Naive thymus-derived CD8-positive, alpha-beta T cell (primary cell): ENCODE results near the gene HADHB. TPM values are rescaled to one million over a fixed set of nuclear protein-coding genes. Genes with fewer than 3 reads are reported as not detected.

Source experiments
- ATAC-seq, 2 donors: fragments of 150-1000 bp; cut with Tn5 transposase in 1 of 2; sonication (Bioruptor Pico), chemical (Tn5 transposase) in 1 of 2; 1 replicate in 1 of 2; 2 replicates in 1 of 2; pipeline ENCODE4 v1.10.0; 2021; ENCODE audit warnings: mild to moderate bottlenecking in 2 of 2, moderate library complexity in 2 of 2
- POLR2A ChIA-PET: fragments of 350-600 bp; sonication (Branson Sonifier 250); formaldehyde crosslinking; loops from one replicate; lab custom pipeline; 2021; ENCODE audit warnings: antibody characterized with exemption; lab: Charles Lee
- DNase-seq, 10 donors: peaks; one replicate each; pipeline versions ENCODE4 v3.0.0 to v3.0.0-alpha.2; 2020 to 2022
- H3K27ac Mint-ChIP-seq, 10 donors: one replicate each; pipeline ENCODE4 v1.8.0; 2020 to 2022; ENCODE audit warnings: mild to moderate bottlenecking in 10 of 10, mixed read lengths in 10 of 10, moderate library complexity in 4 of 10, inconsistent platforms in 1 of 10
- H3K27me3 Mint-ChIP-seq, 5 donors: one replicate each; pipeline ENCODE4 v1.8.0; 2021 to 2022; ENCODE audit warnings: mixed read lengths in 5 of 5
- H3K36me3 Mint-ChIP-seq, 3 donors: one replicate each; pipeline ENCODE4 v1.8.0; 2020 to 2022; ENCODE audit warnings: mixed read lengths in 3 of 3, mild to moderate bottlenecking in 2 of 3, inconsistent platforms in 1 of 3
- H3K4me1 Mint-ChIP-seq, 4 donors: one replicate each; pipeline ENCODE4 v1.8.0; 2021 to 2022; ENCODE audit warnings: mixed read lengths in 4 of 4
- H3K4me3 Mint-ChIP-seq, 10 donors: one replicate each; pipeline ENCODE4 v1.8.0; 2020 to 2022; ENCODE audit warnings: mild to moderate bottlenecking in 10 of 10, mixed read lengths in 10 of 10, moderate library complexity in 6 of 10, inconsistent platforms in 1 of 10
- H3K9me3 Mint-ChIP-seq, 9 donors: one replicate each; pipeline ENCODE4 v1.8.0; 2020 to 2022; ENCODE audit warnings: mixed read lengths in 9 of 9, mild to moderate bottlenecking in 3 of 9, inconsistent platforms in 1 of 9, moderate library complexity in 1 of 9
- polyA plus RNA-seq, 3 donors: library from polyadenylated mRNA; unstranded; fragments of 300-500 nt; fragmentation: Illumina TruSeq; gene quantifications; one replicate each; pipeline ENCODE4 v1.2.3, GENCODE V29; 2021
- total RNA-seq, 8 experiments: library from RNA in 2 of 8; stranded (reverse) in 2 of 8; gene quantifications; one replicate each; pipeline ENCODE4 v1.2.3 and lab custom pipeline; 2021 to 2026

The HADHB gene
- total and polyA plus RNA-seq, 5 experiments from 2014 or later, result 58.0 to 93.9 (median 80.2) TPM

DNA sequence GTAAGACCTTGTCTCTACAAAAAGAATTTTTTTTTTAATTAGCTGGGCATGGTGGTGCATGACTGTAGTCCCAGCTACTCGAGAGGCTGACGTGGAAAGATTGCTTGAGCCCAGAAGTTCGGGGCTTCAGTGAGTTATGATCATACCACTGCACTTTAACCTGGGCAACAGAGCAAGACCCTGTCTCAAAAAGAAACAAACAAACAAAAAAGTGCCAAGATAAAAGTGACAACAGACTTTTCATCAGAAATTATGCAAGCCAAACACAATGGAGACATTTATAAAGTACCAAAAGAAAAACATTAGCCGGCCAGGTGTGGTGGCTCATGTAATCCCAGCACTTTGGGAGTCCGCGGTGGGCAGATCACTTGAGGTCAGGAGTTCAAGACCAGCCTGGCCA, 27.0 kb upstream of the HADHB start:
- peaks cover 0 to 1% (median 0%) of the 10 kb centered on the region in 9 donors for H3K9me3 Mint-ChIP-seq
- H3K27ac Mint-ChIP-seq, result no peak overlapping the region
- POLR2A ChIA-PET, result interaction anchor here (0.5 kb wide), 1 partner anchor 179 kb away, joined by 4 read pairs; no protein-coding TSS in a partner anchor
- H3K4me1 Mint-ChIP-seq, result peaks cover 0 to 6% (median 2%) of the 10 kb centered on the region in 4 donors
- no peak for ATAC-seq
- DNase-seq, result no peak
- no peaks in the 10 kb centered on the region for H3K27me3 Mint-ChIP-seq
- peaks cover 4 to 73% (median 25%) of the 10 kb centered on the region in 3 donors for H3K36me3 Mint-ChIP-seq
- H3K4me3 Mint-ChIP-seq, result no peak overlapping the region

DNA sequence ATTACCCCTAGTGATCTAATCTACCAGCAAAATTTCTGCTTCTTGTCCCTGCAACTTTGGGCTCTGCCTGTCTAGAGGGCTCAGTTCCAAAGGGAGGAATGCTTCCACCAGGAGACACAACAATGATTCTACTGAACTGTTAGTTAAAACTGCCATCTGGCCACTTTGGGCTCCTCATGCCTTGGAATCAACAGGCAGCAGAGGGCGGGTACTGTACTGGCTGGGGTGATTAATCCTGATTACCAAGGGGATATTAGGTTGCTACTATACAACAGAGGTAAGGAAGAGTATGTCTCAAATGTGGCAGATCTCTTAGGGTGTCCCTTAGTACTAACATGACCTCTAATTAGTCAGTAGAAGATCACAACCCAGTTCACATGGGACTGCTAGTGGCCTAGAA, 21.7 kb upstream of the HADHB start:
- peaks cover 0 to 5% (median under 1%) of the 10 kb centered on the region in 4 donors for H3K4me1 Mint-ChIP-seq
- no peaks in the 10 kb centered on the region for H3K27me3 Mint-ChIP-seq
- POLR2A ChIA-PET, result no interaction called here
- H3K9me3 Mint-ChIP-seq, result peaks cover 0 to 11% (median 0%) of the 10 kb centered on the region in 9 donors
- no peak for DNase-seq
- no peak overlapping the region for H3K27ac Mint-ChIP-seq
- H3K36me3 Mint-ChIP-seq, result peaks cover 8 to 63% (median 27%) of the 10 kb centered on the region in 3 donors
- ATAC-seq, result no peak
- no peak overlapping the region for H3K4me3 Mint-ChIP-seq

DNA sequence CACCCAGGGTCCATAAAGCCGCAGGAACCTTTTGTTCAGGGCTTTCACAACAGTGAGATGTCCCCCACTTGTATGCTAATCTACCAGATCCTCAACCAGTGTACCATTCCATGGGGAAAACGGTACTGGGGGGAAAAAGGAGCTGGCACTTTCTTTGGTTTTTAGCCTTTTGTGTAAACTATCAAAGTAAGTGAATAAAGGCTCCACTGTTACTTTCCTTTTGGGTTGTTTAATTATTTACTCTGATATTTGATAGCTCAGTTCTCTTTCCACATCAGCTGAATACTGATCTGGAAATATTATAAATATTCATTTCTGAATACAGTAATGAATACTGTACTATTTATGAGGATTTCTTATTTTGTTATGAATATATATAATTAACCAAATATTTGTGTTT, 20.6 kb upstream of the HADHB start:
- Mint-ChIP-seq H3K4me1 (peaks cover 0 to 5% (median under 1%) of the 10 kb centered on the region in 4 donors), H3K9me3 (peaks cover 0 to 11% (median 0%) of the 10 kb centered on the region in 9 donors), H3K27me3 (no peaks in the 10 kb centered on the region), H3K36me3 (peaks cover 8 to 68% (median 36%) of the 10 kb centered on the region in 3 donors), H3K27ac (peak overlapping the region in 1 of 10 donors; percentile 60), H3K4me3 (no peak overlapping the region)
- DNase-seq (no peak), ATAC-seq (no peak)
- POLR2A ChIA-PET, result no interaction called here

DNA sequence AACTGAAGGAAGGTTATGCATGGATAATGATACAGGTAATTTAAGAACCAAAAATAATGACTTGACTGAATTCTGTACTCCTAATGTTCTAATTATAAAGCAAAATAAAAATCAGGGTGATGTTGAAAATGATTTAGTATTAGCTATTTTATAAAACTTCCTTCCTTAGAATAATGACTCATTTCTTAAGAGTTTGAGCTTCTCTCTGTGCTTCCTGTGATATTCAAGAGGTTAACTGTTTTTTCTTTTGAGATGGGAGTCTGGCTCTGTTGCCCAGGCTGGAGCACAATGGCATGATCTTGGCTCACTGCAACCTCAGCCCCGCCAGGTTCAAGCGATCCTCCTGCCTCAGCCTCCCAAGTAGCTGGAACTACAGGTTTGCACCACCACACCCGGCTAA, 15.1 kb upstream of the HADHB start:
- Mint-ChIP-seq H3K4me1 (peaks cover 0 to 2% (median 0%) of the 10 kb centered on the region in 4 donors), H3K27ac (peak overlapping the region in 1 of 10 donors; percentile 15), H3K9me3 (peaks cover 0 to 11% (median 0%) of the 10 kb centered on the region in 9 donors), H3K36me3 (peaks cover 8 to 94% (median 62%) of the 10 kb centered on the region in 3 donors), H3K4me3 (no peak overlapping the region), H3K27me3 (no peaks in the 10 kb centered on the region)
- POLR2A ChIA-PET, result no interaction called here
- DNase-seq (no peak), ATAC-seq (no peak)

DNA sequence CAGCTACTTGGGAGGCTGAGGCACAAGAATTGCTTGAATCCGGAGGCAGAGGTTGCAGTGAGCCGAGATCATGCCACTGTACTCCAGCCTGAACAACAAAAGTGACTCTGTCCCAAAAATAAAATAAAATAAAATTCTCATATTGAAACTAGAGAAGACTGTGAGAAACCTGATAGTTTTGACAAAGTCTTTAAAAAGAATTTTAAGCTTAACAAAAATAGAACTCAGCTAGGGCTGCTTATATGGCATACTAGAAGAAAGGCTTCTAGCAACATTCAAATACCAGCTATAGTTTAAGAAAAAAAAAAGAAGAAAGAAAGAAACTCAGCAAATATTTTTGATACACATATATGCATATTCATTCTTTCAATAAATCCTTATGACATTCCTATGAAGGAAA, 13.9 kb upstream of the HADHB start:
- DNase-seq (no peak), ATAC-seq (no peak)
- no peak overlapping the region for H3K4me3 Mint-ChIP-seq
- H3K27me3 Mint-ChIP-seq, result no peaks in the 10 kb centered on the region
- peaks cover 0 to 2% (median 0%) of the 10 kb centered on the region in 4 donors for H3K4me1 Mint-ChIP-seq
- POLR2A ChIA-PET, result no interaction called here
- no peak overlapping the region for H3K27ac Mint-ChIP-seq
- peaks cover 10 to 94% (median 71%) of the 10 kb centered on the region in 3 donors for H3K36me3 Mint-ChIP-seq
- peaks cover 0 to 11% (median 0%) of the 10 kb centered on the region in 9 donors for H3K9me3 Mint-ChIP-seq

DNA sequence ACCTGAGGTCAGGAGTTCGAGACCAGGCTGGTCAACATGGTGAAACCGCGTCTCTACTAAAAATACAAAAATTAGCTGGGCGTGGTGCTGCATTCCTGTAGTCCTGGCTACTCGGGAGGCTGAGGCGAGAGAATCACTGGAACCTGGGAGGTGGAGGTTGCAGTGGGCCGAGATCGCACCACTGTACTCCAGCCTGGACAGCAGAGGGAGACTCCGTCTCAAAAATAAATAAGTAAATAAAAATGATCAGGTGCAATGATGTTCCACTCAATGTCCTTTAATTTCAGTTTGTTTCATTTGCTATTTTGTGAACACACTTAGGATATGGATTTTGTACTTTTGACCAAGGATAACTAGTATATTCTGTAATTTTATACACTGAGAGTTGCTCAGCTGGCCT, 9.7 kb upstream of the HADHB start:
- DNase-seq (peak in 1 of 10 donors; percentile 17), ATAC-seq (no peak)
- peaks cover 6 to 85% (median 36%) of the 10 kb centered on the region in 3 donors for H3K36me3 Mint-ChIP-seq
- H3K4me1 Mint-ChIP-seq, result peaks cover 5 to 15% (median 10%) of the 10 kb centered on the region in 4 donors
- H3K4me3 Mint-ChIP-seq, result no peak overlapping the region
- H3K27me3 Mint-ChIP-seq, result no peaks in the 10 kb centered on the region
- no peak overlapping the region for H3K27ac Mint-ChIP-seq
- no peaks in the 10 kb centered on the region for H3K9me3 Mint-ChIP-seq
- POLR2A ChIA-PET, result no interaction called here

DNA sequence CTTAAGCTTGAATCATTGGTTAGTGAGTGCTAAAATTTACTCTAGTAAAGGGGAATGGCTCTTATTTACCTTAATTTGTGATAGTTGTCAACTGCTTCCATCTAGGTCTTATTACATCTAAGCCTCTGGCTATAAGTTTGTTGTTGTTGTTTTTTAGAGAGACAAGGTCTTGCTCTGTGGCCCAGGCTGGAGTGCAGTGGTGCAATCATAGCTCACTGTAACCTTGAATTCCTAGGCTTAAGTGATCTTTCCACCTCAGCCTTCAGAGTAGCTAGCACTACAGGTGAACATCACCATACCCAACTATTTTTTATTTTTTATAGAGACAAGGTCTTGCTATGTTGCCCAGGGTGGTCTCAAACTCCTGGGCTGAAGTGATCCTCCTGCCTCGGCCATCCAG, 6.9 kb upstream of the HADHB start:
- Mint-ChIP-seq H3K4me1 (peaks cover 16 to 41% (median 31%) of the 10 kb centered on the region in 4 donors), H3K27ac (peak overlapping the region in 1 of 10 donors; percentile 36), H3K36me3 (peaks cover 6 to 61% (median 25%) of the 10 kb centered on the region in 3 donors), H3K9me3 (no peaks in the 10 kb centered on the region), H3K4me3 (no peak overlapping the region), H3K27me3 (no peaks in the 10 kb centered on the region)
- POLR2A ChIA-PET, result no interaction called here
- no peak for ATAC-seq
- DNase-seq, result no peak

DNA sequence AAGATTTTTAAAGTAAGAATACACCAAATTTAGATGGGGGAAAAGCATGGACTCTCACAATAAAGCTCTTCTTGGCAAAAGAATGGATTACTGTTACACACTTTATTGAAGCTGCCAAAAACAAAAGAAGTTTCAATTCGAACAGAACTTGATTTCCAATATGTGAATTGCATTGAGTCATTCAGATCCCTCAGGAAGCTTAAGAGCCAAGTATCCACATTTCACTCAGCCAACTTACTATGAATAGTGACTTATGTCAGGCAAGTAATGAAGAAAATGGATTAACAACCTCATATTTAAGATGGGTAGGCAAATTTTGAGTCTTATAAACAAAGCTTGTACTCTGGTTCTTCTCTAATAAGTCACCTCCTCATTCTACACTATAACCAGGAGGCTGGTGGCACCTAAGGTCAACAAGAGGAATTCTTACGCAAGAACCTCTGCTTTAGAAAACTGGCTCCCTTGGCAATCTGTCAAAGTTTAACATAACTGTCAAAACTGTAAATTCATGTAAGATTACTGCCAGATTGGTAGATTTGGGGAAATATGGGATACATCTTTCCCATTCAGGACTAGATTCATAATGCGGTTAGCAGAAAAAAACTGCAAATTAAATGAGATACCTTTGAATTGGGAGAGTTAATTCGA, 6.3 kb upstream of the HADHB start:
- H3K4me3 Mint-ChIP-seq, result no peak overlapping the region
- no peaks in the 10 kb centered on the region for H3K9me3 Mint-ChIP-seq
- peaks cover 6 to 56% (median 22%) of the 10 kb centered on the region in 3 donors for H3K36me3 Mint-ChIP-seq
- POLR2A ChIA-PET, result no interaction called here
- no peak for DNase-seq
- H3K4me1 Mint-ChIP-seq, result peaks cover 21 to 47% (median 36%) of the 10 kb centered on the region in 4 donors
- H3K27ac Mint-ChIP-seq, result no peak overlapping the region
- no peaks in the 10 kb centered on the region for H3K27me3 Mint-ChIP-seq
- ATAC-seq, result no peak

DNA sequence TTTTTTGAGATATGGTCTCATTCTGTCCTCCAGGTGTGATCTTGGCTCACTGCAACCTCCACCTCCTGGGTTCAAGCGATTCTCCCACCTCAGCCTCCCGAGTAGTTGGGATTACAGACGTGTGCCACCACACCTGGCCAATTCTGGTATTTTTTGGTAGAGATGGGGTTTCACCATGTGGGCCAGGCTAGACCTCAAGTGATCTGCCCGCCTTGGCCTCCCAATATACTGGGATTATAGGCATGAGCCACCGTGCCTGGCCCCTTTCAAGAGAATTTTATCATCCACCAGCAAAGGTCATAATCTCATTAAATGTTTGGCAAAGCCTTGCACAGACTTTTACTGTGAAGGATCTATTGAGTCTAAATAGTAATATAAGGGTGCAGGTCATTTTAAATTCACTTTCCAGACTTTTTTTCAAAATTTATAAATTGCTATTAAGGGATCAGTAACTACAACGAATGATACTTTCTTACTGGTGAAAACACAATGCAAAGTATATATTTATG, 2.8 kb upstream of the HADHB start:
- peak overlapping the region in 3 of 10 donors; percentile 27 to 52 (median 27) for H3K27ac Mint-ChIP-seq

DNA sequence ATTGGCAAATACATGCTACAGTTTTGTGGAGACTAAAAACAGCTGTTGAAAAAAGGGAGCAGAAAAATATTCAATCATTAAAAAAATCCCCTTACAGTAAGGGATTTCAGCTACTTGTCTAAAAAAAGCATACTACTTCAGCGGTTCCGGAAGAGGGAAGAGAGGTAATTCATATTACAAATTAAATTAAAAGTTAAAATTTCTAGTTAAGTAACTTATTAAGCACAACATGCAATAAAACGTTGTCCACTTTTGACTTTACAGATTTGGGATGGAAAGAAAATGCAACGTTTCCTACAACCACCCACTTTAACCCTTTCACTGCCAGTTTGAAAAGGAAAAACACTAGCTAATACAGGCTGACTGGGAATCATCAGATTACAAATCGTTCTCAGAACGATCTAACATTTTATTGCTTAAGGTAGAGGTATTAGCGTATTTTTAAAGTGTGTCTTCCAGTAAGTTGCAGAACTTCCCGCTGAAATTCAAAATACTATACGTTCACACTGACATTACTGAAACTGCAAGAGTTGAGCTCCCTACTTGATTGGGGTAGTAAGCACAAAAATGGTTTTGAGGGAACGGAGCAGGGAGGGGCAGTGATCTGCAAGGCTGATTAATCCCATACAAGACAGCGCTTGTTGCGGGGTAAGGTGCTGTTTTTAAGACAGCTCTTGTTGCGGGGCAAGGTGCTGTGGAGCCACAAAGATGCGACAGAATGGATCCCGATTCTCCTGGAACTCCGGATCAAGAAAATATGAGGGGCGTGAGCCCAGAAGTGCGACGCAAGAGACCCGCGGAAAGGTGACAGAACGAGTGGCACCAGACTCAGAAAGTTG, 1.1 kb upstream of the HADHB start:
- no peaks in the 10 kb centered on the region for H3K27me3 Mint-ChIP-seq
- ATAC-seq, result peak; percentile 7 to 13
- peak in 2 of 10 donors; percentile 4 to 40 for DNase-seq
- POLR2A ChIA-PET, result interaction anchor here (0.6 to 3.8 kb wide), 9 partner anchors 11 to 449 kb away, joined by 3 to 26 read pairs (median 3); partner anchors contain the start of genes ADGRF3 and SELENOI
- peak overlapping the region; percentile 97 to 100 (median 99) for H3K27ac Mint-ChIP-seq
- peak overlapping the region; percentile 96 to 99 (median 98) for H3K4me3 Mint-ChIP-seq
- peaks cover 0 to 8% (median 0%) of the 10 kb centered on the region in 3 donors for H3K36me3 Mint-ChIP-seq
- peaks cover 38 to 78% (median 66%) of the 10 kb centered on the region in 4 donors for H3K4me1 Mint-ChIP-seq
- H3K9me3 Mint-ChIP-seq, result no peaks in the 10 kb centered on the region

More for the DNA sequence above, 2.8 kb upstream of the HADHB start:
- ATAC-seq (no peak), DNase-seq (no peak)
- no peaks in the 10 kb centered on the region for H3K9me3 Mint-ChIP-seq
- H3K27me3 Mint-ChIP-seq, result no peaks in the 10 kb centered on the region
- H3K4me1 Mint-ChIP-seq, result peaks cover 36 to 71% (median 61%) of the 10 kb centered on the region in 4 donors
- POLR2A ChIA-PET, result no interaction called here
- peaks cover 0 to 24% (median 2%) of the 10 kb centered on the region in 3 donors for H3K36me3 Mint-ChIP-seq
- peak overlapping the region in 8 of 10 donors; percentile 41 to 99 (median 96) for H3K4me3 Mint-ChIP-seq

DNA sequence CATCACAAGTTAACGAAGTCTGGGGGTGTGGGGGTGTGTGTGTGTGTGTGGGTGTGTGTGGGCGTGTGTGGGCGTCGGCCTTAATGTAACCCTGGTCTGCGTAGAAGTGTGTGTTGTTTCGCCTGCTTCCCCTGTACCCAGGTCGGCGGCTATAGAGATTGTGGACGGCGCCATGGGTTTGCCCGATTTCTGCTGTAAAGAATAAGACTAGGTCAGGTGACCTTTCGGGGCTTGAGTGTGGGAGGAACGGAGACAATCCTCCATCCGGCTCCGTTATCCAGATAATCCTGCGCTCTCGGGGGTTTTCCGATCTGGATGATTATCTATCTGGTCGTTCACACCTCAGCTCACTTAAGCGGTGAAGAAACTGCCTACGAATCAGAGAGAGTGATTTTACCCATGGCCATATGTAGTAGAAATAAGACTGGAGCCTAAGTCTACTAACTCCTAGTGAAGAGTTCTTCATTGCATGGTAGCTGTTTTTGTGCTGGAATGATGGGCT, 543 bp downstream of the HADHB start:
- peak overlapping the region; percentile 97 to 100 (median 99) for H3K27ac Mint-ChIP-seq
- peak overlapping the region; percentile 96 to 99 (median 98) for H3K4me3 Mint-ChIP-seq
- no peaks in the 10 kb centered on the region for H3K9me3 Mint-ChIP-seq

DNA sequence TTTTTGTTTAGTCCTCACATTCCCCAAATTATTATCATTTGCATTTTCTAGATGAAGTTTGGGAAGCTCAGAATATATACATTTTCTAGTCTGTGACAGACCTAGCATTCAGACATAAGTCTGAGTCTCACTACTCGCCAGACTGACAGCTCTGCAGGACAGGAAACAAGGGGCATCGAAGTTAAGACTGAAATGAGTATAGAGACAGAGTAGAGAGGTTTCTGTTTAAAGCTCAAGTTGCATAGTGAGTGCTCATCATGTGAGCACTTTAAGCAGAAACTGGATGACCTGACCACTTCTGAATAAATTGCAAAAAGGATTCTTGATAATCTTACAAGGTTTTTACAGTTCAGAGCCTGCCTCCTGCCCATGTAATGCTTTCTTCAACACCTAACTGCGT, 1.1 kb downstream of the HADHB start:
- H3K36me3 Mint-ChIP-seq, result no peaks in the 10 kb centered on the region
- peak overlapping the region; percentile 96 to 99 (median 98) for H3K4me3 Mint-ChIP-seq
- no peaks in the 10 kb centered on the region for H3K9me3 Mint-ChIP-seq
- H3K4me1 Mint-ChIP-seq, result peaks cover 27 to 69% (median 56%) of the 10 kb centered on the region in 4 donors
- H3K27me3 Mint-ChIP-seq, result no peaks in the 10 kb centered on the region
- DNase-seq (no peak), ATAC-seq (no peak)
- POLR2A ChIA-PET, result interaction anchor here (0.6 to 3.8 kb wide), 7 partner anchors 52 to 367 kb away, joined by 3 to 26 read pairs (median 4); partner anchors contain the start of genes ADGRF3, ASXL2 and SELENOI
- H3K27ac Mint-ChIP-seq, result peak overlapping the region; percentile 97 to 100 (median 99)

More for the DNA sequence above, 543 bp downstream of the HADHB start:
- POLR2A ChIA-PET, result interaction anchor here (0.6 to 3.8 kb wide), 6 partner anchors 52 to 211 kb away, joined by 3 to 26 read pairs (median 5); partner anchors contain the start of genes ADGRF3 and SELENOI
- peak; percentile 51 to 58 for ATAC-seq
- peaks cover 31 to 73% (median 60%) of the 10 kb centered on the region in 4 donors for H3K4me1 Mint-ChIP-seq
- DNase-seq, result peak in 8 of 10 donors; percentile 17 to 71 (median 31)
- no peaks in the 10 kb centered on the region for H3K27me3 Mint-ChIP-seq
- H3K36me3 Mint-ChIP-seq, result no peaks in the 10 kb centered on the region
